Left cardiac atrium (tissue), 4 donors: Measurements from ENCODE around the gene SEMA4C. TPM values are rescaled to one million over a fixed set of nuclear protein-coding genes. Genes with fewer than 3 reads are reported as not detected.

ENCODE experiments used
- ATAC-seq, 2 donors: fragments of 200-7000 bp; cut with Tn5 transposase; one replicate each; pipeline ENCODE4 v1.9.1; 2020; ENCODE audit warnings: mild to moderate bottlenecking in 2 of 2, moderate library complexity in 2 of 2
- DNase-seq: peaks from one replicate; pipeline ENCODE4 v3.0.0-alpha.2; 2020
- intact Hi-C, 2 donors: fragments of 100-400 bp; cut with DNase I; formaldehyde crosslinking; loops; one replicate each; pipeline versions ENCODE4 v1.14.1 to v1.15.1; 2022 to 2023
- total RNA-seq, 2 donors: library from RNA; stranded (reverse); fragmentation: NEBNext Ultra II Directional; extraction: Animal tissue kit (Norgen Biotek cat#: 25700); gene quantifications; one replicate each; pipeline ENCODE4 v1.2.1, GENCODE V29; 2021
- donor health status: DM: no; HTN: yes; CAD: no.
- donor health status: DM: no; HTN: yes; CAD: no; lungs with severe emphysema.
- donor health status: DM: yes; HTN: yes; CAD: no.
- donor health status: Dilated cardiomyopathy.

Gene SEMA4C
- total RNA-seq, 2 donors from 2014 or later = 22.1 to 24.8 TPM

- no peak for DNase-seq
- ATAC-seq = no peak
- intact Hi-C loops = no loop called here
Measured at GRCh38 chr2:96837575-96837974, 32.3 kb downstream of the SEMA4C start.

- intact Hi-C loops = no loop called here
- ATAC-seq = no peak
- DNase-seq = no peak
Measured at GRCh38 chr2:96835830-96836229, 34.0 kb downstream of the SEMA4C start.

- peak; percentile 66 to 83 for ATAC-seq
- intact Hi-C loops = no loop called here
- peak; percentile 69 for DNase-seq
Measured at GRCh38 chr2:96832754-96833507, 36.9 kb downstream of the SEMA4C start.

GRCh38 chr2:96832408-96832753, 37.5 kb downstream of the SEMA4C start:
- ATAC-seq (peak in 1 of 2 donors; percentile 3), DNase-seq (no peak)
- intact Hi-C loops = no loop called here

GRCh38 chr2:96831679-96832078, 38.2 kb downstream of the SEMA4C start:
- ATAC-seq = peak; percentile 63 to 70
- DNase-seq = no peak
- intact Hi-C loops = no loop called here

- ATAC-seq (no peak), DNase-seq (no peak)
- intact Hi-C loops = no loop called here
Measured at GRCh38 chr2:96830044-96830562, 39.8 kb downstream of the SEMA4C start.

GRCh38 chr2:96828874-96829273, 41.0 kb downstream of the SEMA4C start:
- intact Hi-C loops = no loop called here
- DNase-seq (no peak), ATAC-seq (no peak)

GRCh38 chr2:96828436-96828835, 41.4 kb downstream of the SEMA4C start:
- intact Hi-C loops = no loop called here
- no peak for ATAC-seq
- no peak for DNase-seq

- no peak for ATAC-seq
- intact Hi-C loops = no loop called here
- DNase-seq = no peak
Measured at GRCh38 chr2:96826546-96827278, 43.2 kb downstream of the SEMA4C start.

- intact Hi-C loops = no loop called here
- ATAC-seq (no peak), DNase-seq (no peak)
Measured at GRCh38 chr2:96825057-96825456, 44.8 kb downstream of the SEMA4C start.

GRCh38 chr2:96824079-96824870, 45.6 kb downstream of the SEMA4C start:
- intact Hi-C loops = no loop called here
- peak in 1 of 2 donors; percentile 55 for ATAC-seq
- no peak for DNase-seq

GRCh38 chr2:96823198-96823597, 46.7 kb downstream of the SEMA4C start:
- ATAC-seq (no peak), DNase-seq (no peak)

GRCh38 chr2:96822786-96823185, 47.1 kb downstream of the SEMA4C start:
- intact Hi-C loops = no loop called here
- ATAC-seq (peak in 1 of 2 donors; percentile 12), DNase-seq (no peak)

More at GRCh38 chr2:96823198-96823597, 46.7 kb downstream of the SEMA4C start:
- intact Hi-C loops = no loop called here

- DNase-seq (no peak), ATAC-seq (no peak)
- intact Hi-C loops = no loop called here
Measured at GRCh38 chr2:96821113-96821675, 48.7 kb downstream of the SEMA4C start.

GRCh38 chr2:96819876-96820511, 49.9 kb downstream of the SEMA4C start:
- ATAC-seq (no peak), DNase-seq (no peak)
- intact Hi-C loops = loop anchor here in 1 of 2 donors (10.0 kb wide), 1 partner anchor 185 kb away; the partner anchor contains the start of gene KANSL3

GRCh38 chr2:96819128-96819875, 50.6 kb downstream of the SEMA4C start:
- DNase-seq (no peak), ATAC-seq (no peak)
- intact Hi-C loops = loop anchor here in 1 of 2 donors (10.0 kb wide), 1 partner anchor 185 kb away; the partner anchor contains the start of gene KANSL3

GRCh38 chr2:96817882-96818281, 52.0 kb downstream of the SEMA4C start:
- intact Hi-C loops = loop anchor here in 1 of 2 donors (10.0 kb wide), 1 partner anchor 183 kb away; the partner anchor contains the start of gene KANSL3
- DNase-seq (no peak), ATAC-seq (no peak)
